Astrocyte of the cerebellum (primary cell): Measurements from ENCODE around the gene ARL11.

ENCODE experiments used
- DNase-seq: peaks from one replicate; pipeline ENCODE4 v3.0.0-alpha.2; 2011; ENCODE audit warnings: low read depth
- H3K4me3 ChIP-seq: 2 replicates; pipeline ENCODE4 v1.5.1; 2011; ENCODE audit warnings: mild to moderate bottlenecking, low read depth, low read length, moderate library complexity
- CTCF ChIP-seq: IDR thresholded peaks from 2 replicates; pipeline ENCODE4 v1.5.1; 2012; ENCODE audit warnings: low read length, low read depth, moderate library complexity, mild to moderate bottlenecking; ENCODE audit errors: missing control alignments
- in situ Hi-C: cut with HindIII; loops from 2 replicates; pipeline ENCODE4 v1.10.0; 2017; ENCODE audit warnings: low sequenced_read_pairs

ARL11 gene

GRCh38 chr13:49627831-49628652 is at the start of gene ARL11:
Gene ARL11 (plus strand): TSS chr13:49628507. CDS start chr13:49630448, 1,941 bp downstream.
- no peak within 1 kb of the TSS for H3K4me3 ChIP-seq
- DNase-seq = no peak
- no peak for TF ChIP-seq CTCF
- in situ Hi-C loops = no loop called here

DNA sequence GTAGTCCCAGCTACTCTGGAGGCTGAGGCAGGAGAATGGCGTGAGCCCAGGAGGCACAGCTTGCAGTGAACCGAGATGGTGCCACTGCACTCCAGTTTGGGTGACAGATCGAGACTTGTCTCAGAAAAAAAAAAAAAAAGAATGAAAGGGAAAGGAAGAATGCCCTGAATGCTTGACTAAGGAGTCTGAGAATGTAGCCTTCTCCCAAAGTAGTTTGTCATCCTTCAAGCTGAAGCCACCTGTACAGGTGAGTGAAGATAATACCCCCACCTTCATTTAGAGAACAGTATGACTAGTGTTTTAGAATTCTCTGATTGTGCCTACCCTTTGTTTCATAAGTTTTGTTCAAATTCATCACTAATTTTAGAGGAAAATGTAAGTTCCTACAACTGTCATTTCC is 48.8 kb upstream of the ARL11 start:
- DNase-seq = no peak
- in situ Hi-C loops = no loop called here
- H3K4me3 ChIP-seq = no peak overlapping the region
- TF ChIP-seq CTCF = no peak

- no peak for TF ChIP-seq CTCF
- in situ Hi-C loops = no loop called here
- no peak for DNase-seq
- H3K4me3 ChIP-seq = no peak overlapping the region
Observed at GRCh38 chr13:49580980-49581680, 47.2 kb upstream of the ARL11 start.

DNA sequence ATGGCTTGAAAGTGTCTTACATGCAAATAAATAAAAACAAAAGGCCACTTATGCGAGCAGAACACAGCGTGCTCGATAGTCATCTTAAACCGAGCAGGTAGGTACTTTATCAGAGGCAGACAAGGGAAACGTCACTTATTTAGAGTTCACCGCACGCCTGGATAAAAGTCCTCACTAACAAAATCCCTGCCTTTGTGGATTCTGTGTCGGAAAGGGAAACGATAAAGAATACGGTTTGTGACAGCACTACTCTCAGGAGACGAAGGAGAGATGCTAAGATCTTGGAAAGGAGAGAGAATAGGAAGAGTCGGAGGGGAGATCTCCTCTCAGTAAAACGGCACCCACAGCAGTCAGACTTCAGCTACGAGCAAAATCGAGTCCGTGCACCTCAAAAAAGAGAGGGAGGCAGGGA is 43.5 kb upstream of the ARL11 start:
- peak overlapping the region; percentile 86 for H3K4me3 ChIP-seq
- no peak for DNase-seq

GRCh38 chr13:49585220-49586157 is 42.8 kb upstream of the ARL11 start, which contains the start of gene RCBTB1:
Gene RCBTB1 (minus strand): TSS chr13:49585558. CDS start chr13:49567279, 18,279 bp downstream.
- in situ Hi-C loops = no loop called here
- H3K4me3 ChIP-seq = peak within 1 kb of the TSS; percentile 86
- no peak for TF ChIP-seq CTCF
- DNase-seq = no peak

More for the DNA sequence above, 43.5 kb upstream of the ARL11 start:
- in situ Hi-C loops = no loop called here
- TF ChIP-seq CTCF = no peak

- H3K4me3 ChIP-seq = no peak overlapping the region
Observed at GRCh38 chr13:49586717-49587116, 41.6 kb upstream of the ARL11 start.

More at GRCh38 chr13:49586717-49587116, 41.6 kb upstream of the ARL11 start:
- DNase-seq = no peak
- in situ Hi-C loops = no loop called here
- no peak for TF ChIP-seq CTCF
